GM10847 (cell line): ENCODE measurements around the gene GPR75.

Source experiments
- POLR2A ChIP-seq: IDR thresholded peaks from 2 replicates; pipeline ENCODE4 v1.6.1; 2011; ENCODE audit not compliant: insufficient read length; ENCODE audit errors: extremely low read depth

The GPR75 gene

DNA sequence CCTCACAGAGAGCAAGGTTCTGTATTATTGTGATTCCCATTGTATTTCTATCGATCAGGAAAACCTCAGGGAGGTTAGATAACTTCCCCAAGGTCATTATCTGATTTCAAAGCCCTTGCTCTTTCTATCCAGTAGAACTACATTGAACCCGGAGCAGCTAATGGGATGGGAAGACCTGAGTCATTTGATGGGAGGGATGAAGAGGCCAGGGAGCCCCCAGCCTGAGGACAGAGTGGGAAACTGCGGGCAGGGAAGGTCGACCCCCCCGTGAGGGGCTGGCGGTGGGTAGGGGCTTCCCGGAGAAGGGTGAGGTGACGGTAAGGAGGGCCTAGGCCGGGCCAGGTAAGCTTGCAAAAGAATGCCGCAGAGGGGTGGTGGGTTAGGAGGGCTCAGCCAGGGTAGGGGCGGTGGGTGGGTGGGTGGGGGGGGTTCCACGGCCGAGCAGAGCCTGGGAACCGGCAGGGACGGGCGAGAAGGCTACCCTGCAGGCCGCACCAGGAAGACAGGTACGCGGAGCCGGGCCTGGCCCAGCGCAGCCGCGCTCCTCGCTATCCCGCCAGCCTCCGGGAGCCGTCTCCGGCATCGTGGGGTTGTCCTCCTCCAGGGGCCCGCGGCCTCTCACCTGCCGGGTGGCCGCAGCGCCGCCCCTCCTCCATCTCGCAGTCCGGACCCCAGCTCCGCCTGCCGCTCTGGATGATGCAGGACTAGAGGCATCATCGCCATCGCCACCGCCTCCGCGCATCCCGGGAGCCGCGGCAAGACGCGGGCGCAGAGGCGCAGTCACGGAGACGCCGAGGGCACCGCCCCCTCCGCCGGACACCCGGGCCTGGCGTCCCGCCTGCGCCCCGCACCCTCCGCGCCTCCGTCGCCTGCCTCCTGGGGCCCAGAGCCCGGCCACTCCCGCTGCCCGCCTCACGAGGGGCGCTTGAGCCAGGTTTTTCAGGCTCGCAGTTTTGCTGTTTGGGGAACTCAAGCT is at the start of gene GPR75:
Gene GPR75 (minus strand): TSS at position 762 of the 976 bp plus-strand sequence. CDS start 5,211 bp downstream, outside the sequence.
- no peak for TF ChIP-seq POLR2A

DNA sequence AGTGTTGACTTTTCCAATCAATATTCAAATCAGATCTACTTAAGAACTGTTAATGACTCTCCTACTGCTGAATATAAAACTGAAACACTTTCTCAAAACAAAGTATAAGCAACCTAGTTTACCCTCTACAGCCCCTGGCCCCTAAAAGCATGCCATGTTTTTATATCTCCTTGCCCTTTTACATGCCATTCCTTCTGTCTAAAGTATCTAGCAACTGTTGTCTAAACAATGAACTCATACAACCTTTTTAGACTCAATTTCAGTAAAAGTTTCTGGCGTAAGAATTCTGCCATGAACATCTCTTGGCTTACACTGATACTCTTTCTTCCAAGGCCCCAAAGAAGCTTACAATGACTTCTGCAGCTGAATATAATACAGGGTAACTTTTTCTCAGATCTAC is 47.8 kb upstream of the GPR75 start:
- TF ChIP-seq POLR2A, result no peak

DNA sequence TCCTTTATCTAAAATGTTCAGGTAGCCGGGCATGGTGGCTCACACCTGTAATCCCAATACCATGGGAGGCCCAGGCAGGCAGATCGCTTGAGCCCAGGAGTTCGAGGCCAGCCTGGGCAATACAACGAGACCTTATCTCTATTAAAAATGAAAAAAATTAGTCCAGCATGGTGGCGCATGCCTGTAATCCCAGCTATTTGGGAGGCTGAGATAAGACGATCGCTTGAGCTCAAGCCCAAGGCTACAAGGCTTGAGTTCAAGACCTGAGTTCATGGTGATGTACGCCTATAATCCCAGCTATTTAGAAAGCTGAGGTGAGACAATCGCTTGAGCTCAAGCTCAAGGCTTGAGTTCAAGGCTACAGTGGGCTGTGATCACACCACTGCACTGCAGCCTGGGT is 45.6 kb upstream of the GPR75 start:
- no peak for TF ChIP-seq POLR2A

DNA sequence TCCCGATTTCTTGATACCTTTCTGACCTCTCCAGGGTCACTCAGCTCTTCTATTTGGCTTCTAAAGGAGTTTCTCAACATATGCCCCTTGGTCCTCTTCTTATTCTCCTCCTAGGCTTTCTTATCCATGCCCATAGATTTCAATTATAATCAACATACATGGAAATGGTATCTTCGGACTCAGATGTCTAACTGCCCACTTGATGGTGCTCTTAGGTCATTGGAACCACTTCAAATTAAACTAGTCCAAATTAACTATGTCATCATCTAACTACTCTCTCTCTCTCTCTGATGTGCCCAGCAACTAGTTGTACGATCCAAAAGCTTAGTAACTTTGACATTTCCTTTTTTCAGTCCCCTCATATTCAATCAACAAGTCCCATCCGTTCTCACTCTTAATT is 43.2 kb upstream of the GPR75 start:
- no peak for TF ChIP-seq POLR2A

DNA sequence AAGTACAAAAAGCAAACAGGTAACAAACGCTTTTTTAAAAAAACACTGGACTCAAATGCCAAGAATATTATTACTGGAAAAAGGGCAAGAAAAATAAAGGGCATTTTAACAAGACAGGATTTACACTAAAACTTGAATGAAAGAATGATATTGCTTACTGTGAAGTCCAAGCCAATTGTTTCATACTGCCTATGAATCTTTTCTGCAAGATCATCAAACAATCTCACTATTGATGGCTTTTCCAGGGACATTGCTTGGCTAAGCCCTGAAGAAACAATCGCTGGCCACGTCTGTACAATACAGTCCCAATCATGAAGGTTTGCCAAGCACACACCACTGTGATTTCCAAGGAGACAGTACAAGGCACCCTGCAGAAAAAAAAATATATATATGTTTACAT is 41.4 kb upstream of the GPR75 start:
- no peak for TF ChIP-seq POLR2A

DNA sequence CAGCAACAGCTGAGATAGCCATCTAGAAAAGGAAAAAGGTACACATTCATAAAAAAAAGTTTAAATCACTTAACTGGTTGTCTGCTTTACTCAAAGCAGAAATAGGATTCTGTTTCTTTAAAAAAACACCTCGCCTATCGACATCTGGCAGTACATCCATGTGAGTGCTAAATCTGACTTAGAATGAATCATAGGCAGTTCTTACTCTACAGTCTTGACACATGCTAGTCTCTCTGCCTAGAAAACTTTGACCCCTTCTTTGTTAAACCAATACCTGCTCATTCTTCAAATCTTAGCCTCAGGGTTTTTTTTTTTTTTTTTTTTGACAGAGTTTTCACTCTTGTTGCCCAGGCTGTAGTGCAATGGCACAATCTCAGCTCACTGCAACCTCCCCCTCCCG is 37.1 kb upstream of the GPR75 start:
- TF ChIP-seq POLR2A, result no peak

DNA sequence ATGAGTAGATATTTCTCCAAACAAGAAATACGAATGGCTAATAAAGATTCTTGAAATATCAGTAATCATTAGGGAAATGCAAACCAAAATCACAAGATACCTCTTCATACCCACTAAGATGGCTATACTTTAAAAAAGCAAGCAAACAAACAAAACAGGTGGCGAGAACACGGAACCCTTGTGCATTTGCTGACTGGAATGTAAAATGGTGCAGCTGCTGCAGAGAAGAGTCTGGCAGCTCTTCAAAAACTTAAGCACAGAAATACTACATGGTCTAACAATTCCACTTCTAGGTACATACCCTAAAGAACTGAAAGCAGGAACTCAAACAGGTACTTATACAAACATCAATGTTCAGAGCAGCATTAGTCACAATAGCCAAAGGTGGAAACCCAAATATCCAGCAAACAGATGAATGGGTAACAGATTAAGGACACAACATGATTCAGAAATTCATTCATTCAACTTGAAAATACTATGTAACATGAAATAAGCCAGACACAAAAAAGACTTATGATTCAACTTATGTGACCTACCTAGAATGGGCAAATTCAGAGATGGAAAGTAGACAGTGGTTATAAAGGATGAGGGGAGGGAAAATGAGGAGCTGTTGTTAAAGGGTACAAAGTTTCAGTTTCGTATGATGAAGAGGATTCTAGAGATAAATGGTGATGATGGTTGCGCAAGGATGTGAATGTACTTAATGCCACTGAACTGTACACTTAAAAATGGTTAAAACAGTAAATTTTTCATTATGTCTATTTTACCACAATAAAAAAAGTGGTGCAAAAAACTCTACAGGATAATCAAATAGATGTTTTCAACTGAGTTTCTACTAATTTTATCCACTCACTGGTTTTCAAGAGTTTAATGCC is 26.9 kb upstream of the GPR75 start:
- TF ChIP-seq POLR2A, result no peak

DNA sequence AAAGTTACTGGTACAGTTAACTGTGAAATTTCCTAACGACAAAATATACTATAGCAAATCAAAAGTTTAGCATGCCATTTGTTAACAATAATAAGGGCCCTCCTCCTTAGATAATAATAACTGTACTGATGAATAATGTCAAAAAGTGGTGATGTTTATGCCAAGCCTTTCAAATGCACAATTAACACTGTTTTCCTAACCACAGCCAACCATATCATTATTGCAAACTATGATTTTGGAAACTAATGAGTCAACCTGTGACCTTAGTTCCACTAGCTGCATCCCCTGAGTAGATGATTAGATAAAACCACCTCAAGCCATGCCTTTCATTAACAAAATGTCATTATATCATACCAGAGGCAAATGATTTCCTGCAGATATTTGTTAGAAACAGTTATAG is 25.1 kb upstream of the GPR75 start:
- TF ChIP-seq POLR2A, result no peak

DNA sequence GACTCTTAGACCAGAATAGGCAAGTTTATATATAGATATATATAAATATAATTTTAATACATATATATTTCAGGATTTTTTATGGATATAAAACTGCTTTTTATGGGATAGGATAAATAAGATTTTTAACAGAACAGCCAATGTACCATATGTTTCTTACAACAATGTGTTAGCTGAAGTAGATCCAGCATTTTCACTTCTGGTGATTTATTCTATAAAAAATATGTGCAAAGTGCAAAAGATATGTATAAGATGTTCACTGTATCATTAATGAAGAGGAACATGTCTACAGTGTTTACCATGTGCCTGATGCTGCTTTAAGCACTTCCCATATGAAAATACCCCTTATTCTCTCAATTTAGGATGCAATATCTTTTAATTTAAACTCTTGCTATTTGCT is 22.2 kb upstream of the GPR75 start:
- TF ChIP-seq POLR2A, result no peak

DNA sequence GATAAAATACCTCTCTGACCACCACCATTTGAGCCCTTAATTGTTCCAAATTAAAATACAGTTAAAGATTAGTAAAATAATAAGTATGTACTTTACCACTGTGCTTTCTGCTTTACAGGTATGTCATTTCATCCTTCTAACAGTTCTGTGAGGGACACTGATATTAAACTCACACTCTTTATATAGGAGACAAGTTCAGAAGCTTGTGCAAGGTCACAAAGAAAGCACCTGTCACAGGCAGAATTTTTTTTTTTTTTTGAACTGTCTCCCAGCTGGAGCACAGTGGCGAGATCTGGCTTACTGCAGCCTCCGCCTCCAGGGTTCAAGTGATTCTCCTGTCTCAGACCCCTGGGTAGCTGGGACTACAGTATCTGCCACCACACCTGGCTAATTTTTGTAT is 21.6 kb upstream of the GPR75 start:
- TF ChIP-seq POLR2A, result no peak

DNA sequence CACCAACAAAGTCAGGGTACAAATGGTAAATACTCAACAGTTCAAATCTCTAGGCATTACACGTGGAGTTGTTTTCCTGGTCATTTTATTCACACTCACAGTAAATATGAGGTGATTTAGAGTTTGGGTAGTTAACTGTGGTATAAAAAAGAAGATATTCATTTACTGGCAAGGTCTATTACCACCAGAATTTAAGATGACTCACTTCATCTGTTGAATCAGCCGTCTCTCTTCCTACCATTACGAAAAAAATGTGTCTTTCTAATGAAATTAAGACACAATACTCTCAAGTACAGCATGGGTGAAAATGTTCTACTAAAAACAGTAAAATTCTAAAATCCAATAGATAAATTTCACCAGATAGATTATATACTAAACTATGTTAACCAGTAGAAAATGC is 21.0 kb upstream of the GPR75 start:
- no peak for TF ChIP-seq POLR2A

DNA sequence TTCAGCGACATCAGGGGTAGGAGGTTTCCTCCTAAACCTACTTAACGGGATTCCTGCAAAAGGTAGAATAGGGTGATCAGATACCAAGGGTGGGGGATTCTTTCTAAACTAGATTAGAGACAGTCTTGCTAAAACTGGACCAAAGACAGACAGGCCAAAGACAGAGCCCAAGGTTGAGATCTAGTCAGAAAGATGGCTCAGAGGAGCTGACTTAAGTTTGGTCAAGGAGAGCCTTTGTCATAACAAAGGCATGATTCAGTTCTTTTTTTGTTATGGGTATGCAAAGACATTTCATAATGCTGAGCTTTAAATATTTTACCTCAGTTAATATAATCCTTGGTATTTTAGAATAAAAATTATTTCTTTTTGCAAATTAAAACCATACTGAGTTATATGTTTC is 17.8 kb upstream of the GPR75 start:
- TF ChIP-seq POLR2A, result no peak

DNA sequence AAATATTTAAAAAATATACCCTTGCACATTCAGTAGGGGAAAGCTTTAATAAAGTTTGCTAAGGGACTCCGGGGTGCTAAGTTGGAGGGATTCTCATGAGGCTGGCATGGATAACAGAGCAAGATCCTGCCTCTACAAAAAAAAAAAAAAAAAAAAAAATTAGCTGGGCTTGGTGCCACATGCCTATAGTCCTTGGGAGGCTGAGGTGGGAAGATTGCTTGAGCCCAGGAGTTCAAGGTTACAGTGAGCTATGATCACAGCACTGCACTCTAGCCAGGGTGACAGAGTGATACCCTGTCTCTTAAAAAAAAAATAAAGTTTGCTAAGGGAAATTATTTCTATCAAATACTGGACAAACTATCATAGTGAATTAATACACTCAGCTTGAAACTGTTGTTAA is 17.3 kb upstream of the GPR75 start:
- TF ChIP-seq POLR2A, result no peak

DNA sequence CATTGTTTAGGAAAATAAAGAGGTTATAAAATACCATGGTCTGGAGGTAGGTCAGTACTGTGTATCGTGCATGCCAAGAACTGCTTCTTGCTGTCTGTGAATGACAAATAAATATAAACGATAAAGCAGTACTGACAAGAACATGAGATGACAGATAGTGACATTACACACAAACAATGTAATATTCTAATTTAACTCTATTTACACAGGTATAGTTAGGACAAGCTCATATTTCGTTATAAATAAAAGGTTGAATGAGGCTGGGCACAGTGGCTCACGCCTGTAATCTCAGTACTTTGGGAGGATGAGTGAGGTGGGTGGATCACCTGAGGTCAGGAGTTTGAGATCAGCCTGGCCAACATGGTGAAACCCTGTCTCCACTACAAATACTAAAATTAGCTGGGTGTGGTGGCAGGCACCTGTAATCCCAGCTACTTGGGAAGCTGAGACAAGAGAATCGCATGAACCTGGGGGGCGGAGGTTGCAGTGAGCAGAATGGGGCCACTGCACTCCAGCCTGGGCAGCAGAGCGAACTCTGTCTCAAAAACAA is 14.7 kb upstream of the GPR75 start:
- TF ChIP-seq POLR2A, result no peak

DNA sequence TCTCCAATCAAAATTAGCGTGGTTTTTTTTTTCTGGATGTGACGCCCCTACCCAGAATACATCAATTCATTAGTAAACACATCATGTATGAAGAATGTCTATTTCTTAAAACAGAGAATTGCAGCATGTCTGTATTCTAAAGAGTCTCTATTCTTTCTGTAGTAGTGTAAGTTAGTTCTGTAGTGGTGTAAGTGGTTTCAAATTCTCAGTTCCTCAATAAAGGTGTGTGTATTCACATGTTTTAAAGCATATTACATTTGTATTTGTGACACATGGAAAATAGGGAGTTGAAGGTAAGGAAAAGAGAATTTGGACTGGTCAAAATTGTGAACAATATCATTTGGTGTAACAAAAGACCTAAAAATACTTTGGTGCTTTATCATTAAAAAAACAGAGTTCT is 8.0 kb upstream of the GPR75 start:
- no peak for TF ChIP-seq POLR2A

DNA sequence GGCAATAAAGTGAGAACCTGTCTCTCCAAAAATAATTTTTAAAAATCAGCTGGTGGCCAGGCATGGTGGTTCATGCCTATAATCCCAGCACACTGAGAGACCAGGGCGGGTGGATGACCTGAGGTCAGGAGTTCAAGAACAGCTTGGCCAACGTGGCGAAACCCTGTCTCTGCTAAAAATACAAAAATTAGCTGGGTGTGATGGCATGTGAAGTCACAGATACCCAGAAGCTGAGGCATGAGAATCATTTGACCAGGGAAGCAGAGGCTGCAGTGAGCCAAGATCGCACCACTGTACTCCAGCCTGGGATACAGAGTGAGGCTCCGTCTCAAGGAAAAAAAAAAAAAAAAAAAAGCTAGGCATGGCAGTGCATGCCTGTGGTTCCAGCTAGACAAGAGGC is 7.4 kb upstream of the GPR75 start:
- TF ChIP-seq POLR2A, result no peak
